ENCODE measurements around the gene TPPP3. TPM values are rescaled to one million over a fixed set of nuclear protein-coding genes. Genes with fewer than 3 reads are reported as not detected.

TPPP3 gene
- total and polyA plus RNA-seq, 9 of the 15 experiments (the other 6 are each of a cell fraction or from before 2014, with no cell fraction given): 0.13 to 0.50 (median 0.36) TPM; not detected in 2

- H4K20me1 ChIP-seq (replicated peaks; ENCODE audit: control insufficient read depth, insufficient read depth, low read length): no peaks in the 10 kb centered on the region; the same call in 1 of the 2 replicates
- intact Hi-C loops (cut with micrococcal nuclease) (no loop called here), in situ Hi-C loops (cut with MboI) (no loop called here)
- TF ChIP-seq C11orf30 (IDR thresholded peaks at IDR 0.05; ENCODE audit: low read depth): 0 out of 2 replicates have a peak, but pooled peaks have one; percentile 8
- no peak for TF ChIP-seq PTTG1 (tag; IDR thresholded peaks at IDR 0.05; ENCODE audit: low read depth)
- no peak for TF ChIP-seq ZBTB34 (CRISPR knock-in tag; IDR thresholded peaks at IDR 0.05)
- no peaks in the 10 kb centered on the region for H3K9me3 ChIP-seq (replicated peaks; ENCODE audit: control insufficient read depth, insufficient read depth, low read depth, low read length)
- H3K36me3 ChIP-seq (ENCODE audit: control insufficient read depth, insufficient read depth, low read length): no peaks in the 10 kb centered on the region
- H2AFZ ChIP-seq (ENCODE audit: low read depth, low read length): no peak overlapping the region
- H3K4me2 ChIP-seq (ENCODE audit: insufficient read depth, low read length): no peak overlapping the region
- H3K4me3 ChIP-seq: no peak overlapping the region
- H3K9ac ChIP-seq (ENCODE audit: insufficient read depth in 1 of 2, low read depth in 2 of 2, low read length in 2 of 2): no peak overlapping the region
- CTCF ChIA-PET (ENCODE audit: low intra/inter-chr PET ratio): interaction anchor here (0.6 to 0.8 kb wide), 2 partner anchors 32 to 123 kb away, joined by 3 to 4 read pairs; no protein-coding TSS in a partner anchor
- H3K4me1 ChIP-seq (replicated peaks in 1 of 2; ENCODE audit: control insufficient read depth in 2 of 2, insufficient read depth in 2 of 2, low read length in 2 of 2): no peaks in the 10 kb centered on the region
- no peak for FAIRE-seq
- H3K27ac ChIP-seq (ENCODE audit: extremely low read depth, low read depth, low read length): no peak overlapping the region
- DNase-seq (ENCODE audit: extremely low read depth in 1 of 4, low spot score in 3 of 4): no peak
- H3K27me3 ChIP-seq (ENCODE audit: control insufficient read depth in 2 of 2, insufficient read depth in 2 of 2, low read length in 2 of 2): peaks cover 23 to 51% of the 10 kb centered on the region in 2 experiments
- no peaks in the 10 kb centered on the region for H3K9me1 ChIP-seq (ENCODE audit: control insufficient read depth, insufficient read depth, low read length)
- H3K79me2 ChIP-seq (ENCODE audit: control insufficient read depth, insufficient read depth, low read length): no peaks in the 10 kb centered on the region
- POLR2A ChIA-PET: no interaction called here
- 2% methylated on average over 3 of the region's 3 CpGs for WGBS (ENCODE audit: insufficient coverage, low coverage, missing lambda C conversion rate)
- no peak for ATAC-seq
- no TSS peak for BruUV-seq (replicated peaks)
These were observed 10.0 kb downstream of the TPPP3 start for GRCh38 chr16:67383284-67383683.

DNA sequence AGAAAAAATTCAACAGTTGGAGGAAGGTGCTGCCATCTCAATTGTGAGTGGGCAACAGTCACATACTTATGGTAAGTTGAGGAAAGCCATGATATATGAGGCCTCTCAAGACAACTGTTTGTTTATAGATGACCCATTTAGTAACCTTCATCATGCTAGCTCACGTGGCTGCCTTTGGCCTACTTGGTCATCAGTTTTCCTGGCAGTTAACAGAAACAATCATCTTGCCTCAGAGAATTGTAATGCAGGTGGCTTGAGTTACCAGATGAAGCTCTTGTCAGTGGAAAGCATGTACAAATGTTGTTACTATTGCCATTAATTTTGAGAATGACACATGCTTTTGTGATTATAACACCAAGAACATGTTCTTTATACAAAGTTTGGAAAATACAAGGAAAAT is 14.7 kb downstream of the TPPP3 start:
- WGBS (ENCODE audit: insufficient coverage, low coverage, missing lambda C conversion rate): 5% methylated on average over 1 of the region's 1 CpG
- Histone ChIP-seq H3K79me2 (ENCODE audit: control insufficient read depth, insufficient read depth, low read length) (no peaks in the 10 kb centered on the region), H3K9me3 (replicated peaks; ENCODE audit: control insufficient read depth, insufficient read depth, low read depth, low read length) (no peaks in the 10 kb centered on the region), H3K36me3 (ENCODE audit: control insufficient read depth, insufficient read depth, low read length) (no peaks in the 10 kb centered on the region), H3K27ac (ENCODE audit: extremely low read depth, low read depth, low read length) (no peak overlapping the region), H4K20me1 (replicated peaks; ENCODE audit: control insufficient read depth, insufficient read depth, low read length) (no peaks in the 10 kb centered on the region; the same call in 1 of the 2 replicates), H3K4me1 (replicated peaks in 1 of 2; ENCODE audit: control insufficient read depth in 2 of 2, insufficient read depth in 2 of 2, low read length in 2 of 2) (no peaks in the 10 kb centered on the region), H3K27me3 (ENCODE audit: control insufficient read depth in 2 of 2, insufficient read depth in 2 of 2, low read length in 2 of 2) (peaks cover 16 to 25% of the 10 kb centered on the region in 2 experiments), H3K4me2 (ENCODE audit: insufficient read depth, low read length) (no peak overlapping the region), H3K9ac (ENCODE audit: insufficient read depth in 1 of 2, low read depth in 2 of 2, low read length in 2 of 2) (no peak overlapping the region), H3K9me1 (ENCODE audit: control insufficient read depth, insufficient read depth, low read length) (no peaks in the 10 kb centered on the region), H3K4me3 (no peak overlapping the region), H2AFZ (ENCODE audit: low read depth, low read length) (no peak overlapping the region)
- ChIA-PET CTCF (ENCODE audit: low intra/inter-chr PET ratio) (no interaction called here), POLR2A (interaction anchor here (0.8 to 0.9 kb wide), 2 partner anchors 8 to 29 kb away, joined by 3 read pairs; no protein-coding TSS in a partner anchor)
- FAIRE-seq (no peak), ATAC-seq (no peak), DNase-seq (ENCODE audit: extremely low read depth in 1 of 4, low spot score in 3 of 4) (no peak)
- no TSS peak for BruUV-seq (replicated peaks)
- intact Hi-C loops (cut with micrococcal nuclease): no loop called here
- in situ Hi-C loops (cut with MboI): no loop called here
- no peak for TF ChIP-seq BRD4 (IDR thresholded peaks at IDR 0.05)
- TF ChIP-seq, protein P1, sequence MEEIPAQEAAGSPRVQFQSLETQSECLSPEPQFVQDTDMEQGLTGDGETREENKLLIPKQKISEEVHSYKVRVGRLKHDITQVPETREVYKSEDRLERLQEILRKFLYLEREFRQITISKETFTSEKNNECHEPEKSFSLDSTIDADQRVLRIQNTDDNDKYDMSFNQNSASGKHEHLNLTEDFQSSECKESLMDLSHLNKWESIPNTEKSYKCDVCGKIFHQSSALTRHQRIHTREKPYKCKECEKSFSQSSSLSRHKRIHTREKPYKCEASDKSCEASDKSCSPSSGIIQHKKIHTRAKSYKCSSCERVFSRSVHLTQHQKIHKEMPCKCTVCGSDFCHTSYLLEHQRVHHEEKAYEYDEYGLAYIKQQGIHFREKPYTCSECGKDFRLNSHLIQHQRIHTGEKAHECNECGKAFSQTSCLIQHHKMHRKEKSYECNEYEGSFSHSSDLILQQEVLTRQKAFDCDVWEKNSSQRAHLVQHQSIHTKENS (CRISPR knock-in tag; IDR thresholded peaks at IDR 0.05): no peak
- no peak for TF ChIP-seq SMAD4 (CRISPR knock-in tag; conservative IDR thresholded peaks at IDR 0.05)
- no peak for TF ChIP-seq MIER1 (IDR thresholded peaks at IDR 0.05; ENCODE audit: low read depth)
- TF ChIP-seq POLR2H (tag; IDR thresholded peaks at IDR 0.05; ENCODE audit: low read depth): no peak
- TF ChIP-seq, protein P2, sequence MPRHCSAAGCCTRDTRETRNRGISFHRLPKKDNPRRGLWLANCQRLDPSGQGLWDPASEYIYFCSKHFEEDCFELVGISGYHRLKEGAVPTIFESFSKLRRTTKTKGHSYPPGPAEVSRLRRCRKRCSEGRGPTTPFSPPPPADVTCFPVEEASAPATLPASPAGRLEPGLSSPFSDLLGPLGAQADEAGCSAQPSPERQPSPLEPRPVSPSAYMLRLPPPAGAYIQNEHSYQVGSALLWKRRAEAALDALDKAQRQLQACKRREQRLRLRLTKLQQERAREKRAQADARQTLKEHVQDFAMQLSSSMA (CRISPR knock-in tag; IDR thresholded peaks at IDR 0.05): no peak
- TF ChIP-seq ZNF449 (CRISPR knock-in tag; IDR thresholded peaks at IDR 0.05): no peak
- TF ChIP-seq ZNF589 (CRISPR knock-in tag; IDR thresholded peaks at IDR 0.05; ENCODE audit: low read depth): no peak
- no peak for TF ChIP-seq ZNF507 (tag; conservative IDR thresholded peaks at IDR 0.05)

All from K562 (cell line).